Measurements from ENCODE around the gene NMRK2. TPM values are rescaled to one million over a fixed set of nuclear protein-coding genes. Genes with fewer than 3 reads are reported as not detected.

The NMRK2 gene
- total and polyA plus RNA-seq, 2 of the 13 experiments (the other 11 are each of a cell fraction or from before 2014, with no cell fraction given), result not detected

- no peak overlapping the region for H3K9ac ChIP-seq (ENCODE audit: insufficient read depth, low read depth, low read length)
- in situ Hi-C loops (cut with HindIII; ENCODE audit: extremely low pct_ligation_motif_present, low pct_unique_long_range_greater_than_20kb) (no loop called here), intact Hi-C loops (cut with micrococcal nuclease; ENCODE audit: unreplicated experiment) (no loop called here)
- ChIA-PET CTCF (ENCODE audit: low intra/inter-chr PET ratio, low total read pairs) (no interaction called here), POLR2A (no interaction called here)
- ATAC-seq (no peak), FAIRE-seq (no peak), DNase-seq (ENCODE audit: low spot score) (no peak)
- H3K4me2 ChIP-seq (ENCODE audit: low read depth, low read length), result no peak overlapping the region
- H3K36me3 ChIP-seq (replicated peaks in 1 of 2; ENCODE audit: control insufficient read depth in 1 of 2, insufficient read depth in 2 of 2, low read length in 2 of 2), result no peaks in the 10 kb centered on the region
- no TSS peak for BruUV-seq (replicated peaks)
- no peak overlapping the region for H2AFZ ChIP-seq (ENCODE audit: low read length)
- H3K27ac ChIP-seq (ENCODE audit: extremely low read length, insufficient read depth, low read length), result no peak overlapping the region
- TF ChIP-seq RARG (CRISPR knock-in tag; IDR thresholded peaks at IDR 0.05; ENCODE audit: low read depth) (no peak), SP1 (IDR thresholded peaks at IDR 0.05) (no peak), SP1 (CRISPR knock-in tag; IDR thresholded peaks at IDR 0.05) (no peak), ZBTB42 (CRISPR knock-in tag; IDR thresholded peaks at IDR 0.05) (no peak), SATB2 (CRISPR knock-in tag; IDR thresholded peaks at IDR 0.05) (no peak), TP53 (CRISPR knock-in tag; conservative IDR thresholded peaks at IDR 0.05) (no peak), ESRRA (CRISPR knock-in tag; IDR thresholded peaks at IDR 0.05; ENCODE audit: low read depth) (no peak), RARA (CRISPR knock-in tag; IDR thresholded peaks at IDR 0.05) (no peak), JUN (CRISPR knock-in tag; IDR thresholded peaks at IDR 0.05) (no peak), CENPBD1 (CRISPR knock-in tag; IDR thresholded peaks at IDR 0.05; ENCODE audit: borderline replicate concordance, low read depth) (no peak), ZSCAN31 (CRISPR knock-in tag; IDR thresholded peaks at IDR 0.05; ENCODE audit: low read depth) (no peak), ASH2L (IDR thresholded peaks at IDR 0.05; ENCODE audit: insufficient read length, low read depth, low read length) (no peak), GZF1 (CRISPR knock-in tag; IDR thresholded peaks at IDR 0.05) (no peak), HMGXB4 (CRISPR knock-in tag; IDR thresholded peaks at IDR 0.05; ENCODE audit: borderline replicate concordance in 1 of 2, low read depth in 1 of 2) (no peak), DNMT1 (CRISPR knock-in tag; IDR thresholded peaks at IDR 0.05) (no peak), ZNF138 (CRISPR knock-in tag; IDR thresholded peaks at IDR 0.05; ENCODE audit: low read depth) (no peak), ZMYM2 (CRISPR knock-in tag; IDR thresholded peaks at IDR 0.05) (no peak)
- TF ChIP-seq, protein P1, sequence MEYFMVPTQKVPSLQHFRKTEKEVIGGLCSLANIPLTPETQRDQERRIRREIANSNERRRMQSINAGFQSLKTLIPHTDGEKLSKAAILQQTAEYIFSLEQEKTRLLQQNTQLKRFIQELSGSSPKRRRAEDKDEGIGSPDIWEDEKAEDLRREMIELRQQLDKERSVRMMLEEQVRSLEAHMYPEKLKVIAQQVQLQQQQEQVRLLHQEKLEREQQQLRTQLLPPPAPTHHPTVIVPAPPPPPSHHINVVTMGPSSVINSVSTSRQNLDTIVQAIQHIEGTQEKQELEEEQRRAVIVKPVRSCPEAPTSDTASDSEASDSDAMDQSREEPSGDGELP (IDR thresholded peaks at IDR 0.05; ENCODE audit: borderline replicate concordance, low read depth), result no peak
- TF ChIP-seq, protein P2, sequence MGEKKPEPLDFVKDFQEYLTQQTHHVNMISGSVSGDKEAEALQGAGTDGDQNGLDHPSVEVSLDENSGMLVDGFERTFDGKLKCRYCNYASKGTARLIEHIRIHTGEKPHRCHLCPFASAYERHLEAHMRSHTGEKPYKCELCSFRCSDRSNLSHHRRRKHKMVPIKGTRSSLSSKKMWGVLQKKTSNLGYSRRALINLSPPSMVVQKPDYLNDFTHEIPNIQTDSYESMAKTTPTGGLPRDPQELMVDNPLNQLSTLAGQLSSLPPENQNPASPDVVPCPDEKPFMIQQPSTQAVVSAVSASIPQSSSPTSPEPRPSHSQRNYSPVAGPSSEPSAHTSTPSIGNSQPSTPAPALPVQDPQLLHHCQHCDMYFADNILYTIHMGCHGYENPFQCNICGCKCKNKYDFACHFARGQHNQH (CRISPR knock-in tag; IDR thresholded peaks at IDR 0.05), result no peak
- TF ChIP-seq, protein P3, sequence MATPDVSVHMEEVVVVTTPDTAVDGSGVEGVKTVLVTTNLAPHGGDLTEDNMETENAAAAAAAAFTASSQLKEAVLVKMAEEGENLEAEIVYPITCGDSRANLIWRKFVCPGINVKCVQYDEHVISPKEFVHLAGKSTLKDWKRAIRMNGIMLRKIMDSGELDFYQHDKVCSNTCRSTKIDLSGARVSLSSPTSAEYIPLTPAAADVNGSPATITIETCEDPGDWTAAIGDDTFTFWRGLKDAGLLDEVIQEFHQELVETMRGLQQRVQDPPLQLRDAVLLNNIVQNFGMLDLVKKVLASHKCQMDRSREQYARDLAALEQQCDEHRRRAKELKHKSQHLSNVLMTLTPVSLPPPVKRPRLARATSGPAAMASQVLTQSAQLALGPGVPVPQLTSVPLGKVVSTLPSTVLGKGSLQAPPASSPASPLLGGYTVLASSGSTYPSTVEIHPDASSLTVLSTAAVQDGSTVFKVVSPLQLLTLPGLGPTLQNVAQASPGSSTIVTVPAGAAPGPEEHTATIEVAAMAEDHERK (CRISPR knock-in tag; IDR thresholded peaks at IDR 0.05; ENCODE audit: low read depth), result no peak
- H3K79me2 ChIP-seq (ENCODE audit: insufficient read depth, low read length), result no peaks in the 10 kb centered on the region
- no peaks in the 10 kb centered on the region for H4K20me1 ChIP-seq (ENCODE audit: insufficient read depth, low read length)
- H3K4me3 ChIP-seq (replicated peaks in 1 of 3; ENCODE audit: insufficient read depth in 1 of 3, low read depth in 2 of 3, low read length in 3 of 3), result no peak overlapping the region
- peaks cover 3 to 7% of the 10 kb centered on the region in 2 experiments; a peak in 3 of 5 replicates for H3K27me3 ChIP-seq (ENCODE audit: control insufficient read depth in 1 of 2, insufficient read depth in 2 of 2, low read length in 2 of 2)
- no peaks in the 10 kb centered on the region for H3K9me3 ChIP-seq (ENCODE audit: low read length)
- H3K4me1 ChIP-seq (ENCODE audit: insufficient read depth, low read length), result no peaks in the 10 kb centered on the region
These were observed 9.6 kb upstream of the NMRK2 start for GRCh38 chr19:3923096-3923758.
